ENCODE measurements around the gene USP19.

Gene USP19

GRCh38 chr3:49157289-49157688 is 36.7 kb upstream of the USP19 start:
- no peak overlapping the region for H3K27ac ChIP-seq
- POLR2A ChIA-PET (ENCODE audit: low non-redundant PET): no interaction called here
- CTCF ChIA-PET: no interaction called here
- DNase-seq (ENCODE audit: low spot score): no peak
- no peak for TF ChIP-seq CTCF (conservative IDR thresholded peaks at IDR 0.05; ENCODE audit: low read depth)

GRCh38 chr3:49153349-49153912 is 32.8 kb upstream of the USP19 start:
- ChIA-PET POLR2A (ENCODE audit: low non-redundant PET) (no interaction called here), CTCF (interaction anchor here (0.6 kb wide), 2 partner anchors 23 to 33 kb away, joined by 3 to 4 read pairs; partner anchors contain the start of gene USP19)
- no peak for TF ChIP-seq CTCF (conservative IDR thresholded peaks at IDR 0.05; ENCODE audit: low read depth)

GRCh38 chr3:49151610-49152009 is 31.0 kb upstream of the USP19 start:
- TF ChIP-seq CTCF (conservative IDR thresholded peaks at IDR 0.05; ENCODE audit: low read depth): no peak
- CTCF ChIA-PET: no interaction called here
- no peak overlapping the region for H3K27ac ChIP-seq
- POLR2A ChIA-PET (ENCODE audit: low non-redundant PET): no interaction called here
- no peak for DNase-seq (ENCODE audit: low spot score)

More at GRCh38 chr3:49153349-49153912, 32.8 kb upstream of the USP19 start:
- DNase-seq (ENCODE audit: low spot score): no peak
- no peak overlapping the region for H3K27ac ChIP-seq

GRCh38 chr3:49148159-49148558 is 27.5 kb upstream of the USP19 start:
- CTCF ChIA-PET: no interaction called here
- POLR2A ChIA-PET (ENCODE audit: low non-redundant PET): interaction anchor here (0.7 kb wide), 1 partner anchor 39 kb away, joined by 3 read pairs; no protein-coding TSS in a partner anchor
- TF ChIP-seq CTCF (conservative IDR thresholded peaks at IDR 0.05; ENCODE audit: low read depth): no peak
- no peak overlapping the region for H3K27ac ChIP-seq
- DNase-seq (ENCODE audit: low spot score): no peak

GRCh38 chr3:49140080-49140479 is 19.5 kb upstream of the USP19 start:
- ChIA-PET POLR2A (ENCODE audit: low non-redundant PET) (no interaction called here), CTCF (no interaction called here)
- DNase-seq (ENCODE audit: low spot score): no peak
- H3K27ac ChIP-seq: no peak overlapping the region
- TF ChIP-seq CTCF (conservative IDR thresholded peaks at IDR 0.05; ENCODE audit: low read depth): no peak

- no peak for DNase-seq (ENCODE audit: low spot score)
- ChIA-PET POLR2A (ENCODE audit: low non-redundant PET) (no interaction called here), CTCF (no interaction called here)
- H3K27ac ChIP-seq: peak overlapping the region; percentile 25; the same call in 1 of the 2 replicates
- no peak for TF ChIP-seq CTCF (conservative IDR thresholded peaks at IDR 0.05; ENCODE audit: low read depth)
Measured at GRCh38 chr3:49135499-49135898, 14.9 kb upstream of the USP19 start.
